GM11168 (cell line): ENCODE measurements around the gene TTC23.

Source experiments
- in situ Hi-C: fragments of 300-500 bp; cut with MboI; formaldehyde crosslinking; loops from one replicate; pipeline ENCODE4 v1.12.0; 2022; ENCODE audit warnings: low sequenced_read_pairs; ENCODE audit not compliant: unreplicated experiment

Gene TTC23

GRCh38 chr15:99168601-99169580, 80.5 kb downstream of the TTC23 start:
- in situ Hi-C loops: no loop called here

- in situ Hi-C loops: no loop called here
Observed at GRCh38 chr15:99167640-99168039, 81.7 kb downstream of the TTC23 start.

- in situ Hi-C loops: no loop called here
Observed at GRCh38 chr15:99167201-99167600, 82.2 kb downstream of the TTC23 start.

GRCh38 chr15:99165956-99166689, 83.3 kb downstream of the TTC23 start:
- in situ Hi-C loops: no loop called here

- in situ Hi-C loops: no loop called here
Observed at GRCh38 chr15:99165020-99165790, 84.2 kb downstream of the TTC23 start.

GRCh38 chr15:99164119-99164518, 85.3 kb downstream of the TTC23 start:
- in situ Hi-C loops: no loop called here

GRCh38 chr15:99163271-99164062, 85.9 kb downstream of the TTC23 start:
- in situ Hi-C loops: no loop called here

- in situ Hi-C loops: no loop called here
Observed at GRCh38 chr15:99158626-99159412, 90.6 kb downstream of the TTC23 start.

- in situ Hi-C loops: no loop called here
Observed at GRCh38 chr15:99157456-99157855, 91.9 kb downstream of the TTC23 start.

- in situ Hi-C loops: no loop called here
Observed at GRCh38 chr15:99155961-99156443, 93.4 kb downstream of the TTC23 start.

- in situ Hi-C loops: no loop called here
Observed at GRCh38 chr15:99154271-99154670, 95.1 kb downstream of the TTC23 start.

GRCh38 chr15:99153026-99153535, 96.3 kb downstream of the TTC23 start:
- in situ Hi-C loops: no loop called here

- in situ Hi-C loops: no loop called here
Observed at GRCh38 chr15:99151156-99151555, 98.2 kb downstream of the TTC23 start.

GRCh38 chr15:99149366-99149765, 100.0 kb downstream of the TTC23 start:
- in situ Hi-C loops: no loop called here

GRCh38 chr15:99148851-99149276, 100.5 kb downstream of the TTC23 start:
- in situ Hi-C loops: no loop called here

- in situ Hi-C loops: no loop called here
Observed at GRCh38 chr15:99146661-99147060, 102.7 kb downstream of the TTC23 start.

GRCh38 chr15:99145778-99146177, 103.6 kb downstream of the TTC23 start:
- in situ Hi-C loops: no loop called here

- in situ Hi-C loops: no loop called here
Observed at GRCh38 chr15:99145005-99145404, 104.4 kb downstream of the TTC23 start.
